Stimulated activated CD4-positive, alpha-beta T cell treated with anti-CD3 and anti-CD28 coated beads, Interleukin-1b, Interleukin-23, amount 100 ng/mL, for 1 hour (primary cell): Measurements from ENCODE around the gene ZFP92.
"Not testable (repeated sequence)": the region's sequence is repeated elsewhere in the genome, so short reads cannot be mapped to it uniquely, and the experiment has no call there.

Experiments used
- DNase-seq, 2 donors: peaks; one replicate each; pipeline ENCODE4 v3.0.0-alpha.2; 2020; ENCODE audit warnings: low read depth in 2 of 2

ZFP92 gene

GRCh38 chrX:153411255-153411987 is at the start of gene ZFP92:
TSS of gene ZFP92 (plus strand) at chrX:153411472. CDS start at chrX:153418323, 6,851 bp downstream.
- no peak for DNase-seq

GRCh38 chrX:153361781-153362397 is 49.4 kb upstream of the ZFP92 start:
- no peak for DNase-seq

GRCh38 chrX:153365670-153366069 is 45.6 kb upstream of the ZFP92 start:
- no peak for DNase-seq

- DNase-seq = no peak
Measured at GRCh38 chrX:153366119-153366518, 45.2 kb upstream of the ZFP92 start.

- DNase-seq = no peak
Measured at GRCh38 chrX:153366878-153367538, 44.3 kb upstream of the ZFP92 start.

GRCh38 chrX:153370293-153371055 is 40.8 kb upstream of the ZFP92 start:
- no peak for DNase-seq

- DNase-seq = no peak
Measured at GRCh38 chrX:153371256-153371655, 40.0 kb upstream of the ZFP92 start.

GRCh38 chrX:153372949-153373348 is 38.3 kb upstream of the ZFP92 start:
- no peak for DNase-seq

- no peak for DNase-seq
Measured at GRCh38 chrX:153374426-153374825, 36.8 kb upstream of the ZFP92 start.

GRCh38 chrX:153375571-153375970 is 35.7 kb upstream of the ZFP92 start:
- no peak for DNase-seq

- DNase-seq = no peak
Measured at GRCh38 chrX:153377727-153378126, 33.5 kb upstream of the ZFP92 start.

- no peak for DNase-seq
Measured at GRCh38 chrX:153378607-153379006, 32.7 kb upstream of the ZFP92 start.

GRCh38 chrX:153379508-153379907 is 31.8 kb upstream of the ZFP92 start:
- no peak for DNase-seq

- no peak for DNase-seq
Measured at GRCh38 chrX:153379971-153380581, 31.2 kb upstream of the ZFP92 start.

GRCh38 chrX:153380691-153381090 is 30.6 kb upstream of the ZFP92 start:
- DNase-seq = no peak

GRCh38 chrX:153381684-153382532 is 29.4 kb upstream of the ZFP92 start:
- no peak for DNase-seq

- no peak for DNase-seq
Measured at GRCh38 chrX:153382563-153383482, 28.4 kb upstream of the ZFP92 start.

GRCh38 chrX:153384390-153384789 is 26.9 kb upstream of the ZFP92 start:
- DNase-seq = no peak

GRCh38 chrX:153384973-153385372 is 26.3 kb upstream of the ZFP92 start:
- DNase-seq = not testable (repeated sequence)

- DNase-seq = no peak
Measured at GRCh38 chrX:153386097-153386496, 25.2 kb upstream of the ZFP92 start.
